Stimulated activated naive CD4-positive, alpha-beta T cell treated with Interleukin-2 at 50 U/mL for 16 hours (primary cell): ENCODE results near the gene TEF.

Source experiments
- DNase-seq: peaks from one replicate; lab custom pipeline; 2025; lab: John Stamatoyannopoulos, UW

TEF gene

DNA sequence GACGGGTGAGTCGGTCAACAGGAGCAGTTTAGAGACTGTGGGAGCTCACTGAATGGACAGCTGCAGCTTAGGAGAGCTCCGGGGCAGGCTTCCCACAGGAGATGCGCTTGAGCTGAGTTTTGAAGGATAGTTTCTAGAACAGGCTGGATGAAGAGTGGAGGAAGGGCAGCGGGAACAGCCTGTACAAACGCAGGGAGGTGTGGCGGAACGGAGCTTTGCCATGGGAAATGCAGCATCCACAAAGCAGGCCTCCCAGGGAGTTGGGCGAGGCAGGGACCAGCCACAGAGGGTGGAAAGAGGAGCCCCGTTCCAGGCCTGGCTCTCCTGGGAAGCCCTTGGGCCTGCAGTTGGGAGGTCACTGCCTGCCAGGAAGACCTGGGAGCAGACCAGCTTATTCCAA lies 26.8 kb upstream of the TEF start:
- DNase-seq: no peak

DNA sequence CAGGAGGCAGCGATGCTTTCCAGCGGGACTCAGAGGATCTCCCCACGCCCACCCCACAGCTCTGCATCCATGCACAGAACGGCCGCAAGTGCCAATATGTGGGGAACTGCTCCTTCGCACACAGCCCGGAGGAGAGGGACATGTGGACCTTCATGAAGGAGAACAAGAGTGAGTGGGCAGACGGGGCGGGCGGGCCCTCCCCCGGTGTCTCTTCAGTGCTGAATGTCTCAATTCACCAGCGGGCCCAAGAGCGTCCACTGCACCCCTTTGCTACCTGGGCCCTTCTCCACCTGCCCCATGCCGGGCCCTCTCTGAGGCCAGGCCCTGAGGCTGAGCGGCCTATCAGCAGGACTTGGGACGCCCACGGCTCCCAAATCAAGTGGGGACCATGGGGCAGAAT lies 25.8 kb upstream of the TEF start:
- no peak for DNase-seq

DNA sequence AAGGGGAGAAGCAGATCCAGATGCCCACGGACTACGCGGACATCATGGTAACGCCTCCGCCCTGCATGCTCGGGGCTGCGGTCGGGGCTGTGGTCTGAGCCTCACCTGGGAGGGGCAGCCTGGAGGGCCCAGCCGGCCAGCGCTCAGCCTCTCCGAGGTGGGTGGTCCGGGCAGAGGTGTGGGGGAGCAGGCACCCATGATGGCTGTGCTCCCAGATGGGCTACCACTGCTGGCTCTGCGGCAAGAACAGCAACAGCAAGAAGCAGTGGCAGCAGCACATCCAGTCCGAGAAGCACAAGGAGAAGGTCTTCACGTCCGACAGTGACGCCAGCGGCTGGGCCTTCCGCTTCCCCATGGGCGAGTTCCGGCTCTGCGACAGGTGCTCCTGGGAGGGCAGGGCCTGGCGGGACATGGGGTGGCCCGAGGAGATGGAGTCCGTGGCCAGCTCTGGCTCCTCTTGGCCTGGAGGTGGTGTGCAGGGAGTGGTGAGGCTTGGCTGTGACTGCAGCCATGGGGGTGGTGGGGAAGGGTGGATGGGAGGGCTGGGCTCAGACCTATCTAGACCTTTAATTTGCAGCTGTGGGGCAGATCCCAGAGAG lies 25.2 kb upstream of the TEF start:
- DNase-seq: no peak

- no peak for DNase-seq
Observed at GRCh38 chr22:41357191-41357590, 24.6 kb upstream of the TEF start.

GRCh38 chr22:41358927-41359326 lies 22.8 kb upstream of the TEF start:
- DNase-seq: no peak

DNA sequence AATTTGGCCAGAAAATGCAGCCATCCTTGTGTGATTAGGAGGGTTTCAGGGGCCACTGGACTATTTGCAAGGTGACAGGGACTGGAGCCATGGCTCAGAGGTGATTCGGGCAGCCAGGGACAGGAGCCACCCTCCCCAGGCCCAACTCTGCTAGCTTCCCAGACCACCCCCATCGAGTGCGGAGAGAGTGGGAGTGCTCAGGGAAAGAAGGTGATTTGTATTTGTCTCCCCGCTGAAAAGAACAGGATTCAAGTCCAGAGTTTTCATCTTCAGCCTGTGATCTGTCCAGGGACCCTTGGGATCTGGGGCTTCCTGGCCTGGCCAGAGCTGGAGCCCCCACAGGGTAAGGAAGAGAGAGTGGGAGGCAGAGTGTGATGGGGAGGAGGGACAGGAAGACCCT lies 22.4 kb upstream of the TEF start:
- DNase-seq: no peak

DNA sequence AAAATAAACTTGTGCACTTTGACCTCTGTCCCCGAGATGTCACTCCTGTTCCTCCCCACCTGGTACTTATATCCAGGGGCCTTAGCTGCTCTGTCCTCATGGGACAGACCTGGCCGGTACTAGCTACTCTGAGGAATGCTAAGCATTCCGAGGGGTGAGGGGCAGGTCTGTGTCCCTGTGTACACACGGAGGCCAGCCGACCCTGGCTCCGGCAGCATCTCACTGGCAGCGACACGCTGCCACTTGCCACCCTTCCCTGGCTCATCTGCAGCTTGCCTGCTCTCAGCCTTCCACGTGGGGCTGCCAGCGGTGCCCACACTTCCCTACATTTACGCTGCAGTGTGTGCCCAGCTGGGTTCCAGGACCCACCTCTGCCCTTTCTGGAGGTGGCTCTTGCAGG lies 21.6 kb upstream of the TEF start:
- DNase-seq: no peak

GRCh38 chr22:41361716-41362310 lies 19.9 kb upstream of the TEF start:
- no peak for DNase-seq

DNA sequence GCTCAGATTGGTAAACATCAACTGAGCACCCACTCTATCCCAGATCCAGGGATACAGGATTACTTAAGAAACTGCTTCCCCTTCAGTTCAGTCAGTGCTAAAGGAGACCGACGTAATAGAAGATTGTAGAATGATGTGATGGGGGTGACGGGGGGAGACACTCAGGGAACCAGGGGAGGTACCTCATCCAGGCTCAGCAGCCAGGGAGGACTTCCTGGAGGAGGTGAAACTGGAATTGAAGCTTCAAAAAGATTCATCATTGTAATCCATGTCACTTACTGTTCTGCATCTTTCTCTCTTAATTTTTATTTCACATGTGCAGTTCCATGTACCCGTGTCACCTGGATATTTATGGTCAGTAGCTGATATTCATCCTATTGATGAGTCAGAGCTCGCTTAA lies 19.1 kb upstream of the TEF start:
- no peak for DNase-seq

- no peak for DNase-seq
Observed at GRCh38 chr22:41364233-41364632, 17.5 kb upstream of the TEF start.

DNA sequence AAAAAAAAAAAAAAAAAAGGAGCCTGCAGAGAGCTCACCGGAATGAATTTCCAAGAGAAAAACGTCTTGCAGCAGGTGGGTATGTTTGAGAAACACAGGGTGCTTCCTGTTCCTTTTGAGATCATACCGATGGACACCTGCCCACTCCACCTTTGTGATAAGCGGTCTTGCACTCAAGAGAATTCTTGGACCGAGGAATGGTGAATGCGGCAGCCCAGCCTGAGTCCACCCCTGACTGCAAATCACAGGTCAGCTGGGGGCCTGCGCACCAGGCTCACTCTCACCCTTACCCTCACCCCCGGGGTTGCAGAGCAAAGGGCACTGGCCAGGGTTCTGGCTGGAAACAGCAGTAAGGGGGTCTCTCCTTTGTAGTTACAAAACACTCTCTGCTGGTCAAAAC lies 16.8 kb upstream of the TEF start:
- no peak for DNase-seq

GRCh38 chr22:41365425-41365824 lies 16.3 kb upstream of the TEF start:
- DNase-seq: no peak

- no peak for DNase-seq
Observed at GRCh38 chr22:41366323-41367029, 15.3 kb upstream of the TEF start.

DNA sequence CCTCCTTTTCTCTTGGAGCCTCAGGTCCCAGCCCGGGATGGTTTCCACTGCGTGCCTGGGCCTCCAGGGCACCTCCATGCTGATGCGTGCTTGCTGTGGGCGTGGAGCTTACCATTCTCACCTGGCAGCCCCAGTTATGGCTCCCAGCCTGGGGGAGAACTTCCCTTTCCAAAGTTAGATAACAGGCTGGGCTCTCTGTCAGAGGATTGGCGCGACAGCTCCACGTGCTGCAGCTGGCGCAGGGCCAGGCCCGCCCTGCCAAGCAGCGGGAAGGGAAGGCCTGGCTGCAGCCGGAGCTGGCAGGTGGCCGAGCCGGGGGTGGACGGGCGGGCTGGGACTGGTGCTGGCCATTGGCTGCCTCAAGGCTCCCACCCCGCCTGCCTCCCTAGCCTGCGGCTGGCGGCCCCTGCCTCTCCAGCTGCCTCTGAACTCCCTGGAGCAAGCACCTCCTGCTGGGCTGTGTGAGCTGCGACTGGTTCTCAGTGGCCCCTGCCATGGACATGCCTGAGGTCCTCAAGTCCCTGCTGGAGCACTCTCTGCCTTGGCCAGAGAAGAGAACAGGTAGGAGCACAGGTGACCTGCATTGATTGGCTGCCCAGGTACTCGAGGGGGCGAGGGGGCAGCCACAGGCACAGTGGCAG lies 14.6 kb upstream of the TEF start:
- no peak for DNase-seq

DNA sequence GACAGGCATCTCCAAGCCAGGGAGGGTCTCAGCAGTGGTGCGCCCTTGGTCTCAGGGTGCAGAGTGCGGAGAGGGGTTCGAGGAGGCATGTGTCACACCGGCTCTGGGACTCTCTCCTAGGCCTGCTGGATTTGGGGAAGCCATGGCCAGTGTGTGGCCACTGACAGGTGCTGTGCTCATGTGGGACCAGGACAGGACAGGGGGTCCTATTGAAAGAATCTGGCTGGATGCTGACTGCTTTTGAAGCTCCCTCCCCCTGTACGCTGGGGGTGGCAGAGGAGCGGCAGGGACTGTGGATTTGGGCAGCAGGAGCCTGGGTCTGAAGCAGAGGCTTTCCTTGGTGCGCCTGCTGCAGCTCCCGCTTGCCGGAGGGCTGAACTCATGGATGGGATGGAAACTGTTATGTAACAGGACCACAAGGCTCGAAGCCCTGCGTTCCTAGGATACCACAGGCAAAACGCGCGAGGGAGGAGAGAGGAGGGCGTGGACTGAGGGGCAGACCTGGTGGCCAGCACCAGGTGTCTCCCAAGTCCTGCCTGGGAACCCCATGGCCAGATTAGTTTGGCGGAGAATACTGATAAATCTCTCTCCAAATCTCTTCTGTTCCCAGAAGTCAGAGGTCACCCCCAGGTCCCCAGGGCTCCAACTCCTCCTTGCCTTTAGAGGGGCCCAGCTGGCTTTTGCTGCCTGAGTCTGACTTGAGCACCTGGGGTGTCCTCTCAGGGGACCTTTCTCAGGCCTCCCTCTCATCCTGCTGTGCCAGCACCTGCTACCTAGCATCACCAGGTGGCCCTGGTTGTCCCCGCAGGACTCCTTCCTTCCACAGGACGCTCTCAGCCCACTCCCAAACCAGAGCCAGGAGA lies 13.8 kb upstream of the TEF start:
- DNase-seq: no peak

- no peak for DNase-seq
Observed at GRCh38 chr22:41368543-41369423, 13.0 kb upstream of the TEF start.

DNA sequence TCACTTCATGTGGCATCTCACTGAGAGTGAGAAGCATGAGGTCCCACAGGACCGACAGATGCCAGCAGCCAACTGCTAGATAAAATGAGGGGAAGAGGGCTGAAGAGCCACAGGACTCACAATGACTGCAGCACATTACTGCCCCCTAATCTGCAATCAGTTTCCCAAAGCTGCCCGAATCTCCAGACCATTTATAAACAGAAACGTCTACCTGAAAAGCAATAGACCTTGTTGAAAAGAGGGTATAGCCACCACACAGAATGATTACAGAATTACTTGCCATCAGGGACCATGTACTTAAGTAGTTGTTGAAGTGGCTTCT lies 12.4 kb upstream of the TEF start:
- no peak for DNase-seq

GRCh38 chr22:41369837-41370236 lies 11.9 kb upstream of the TEF start:
- DNase-seq: no peak

- DNase-seq: no peak
Observed at GRCh38 chr22:41377846-41378245, 3.9 kb upstream of the TEF start.

DNA sequence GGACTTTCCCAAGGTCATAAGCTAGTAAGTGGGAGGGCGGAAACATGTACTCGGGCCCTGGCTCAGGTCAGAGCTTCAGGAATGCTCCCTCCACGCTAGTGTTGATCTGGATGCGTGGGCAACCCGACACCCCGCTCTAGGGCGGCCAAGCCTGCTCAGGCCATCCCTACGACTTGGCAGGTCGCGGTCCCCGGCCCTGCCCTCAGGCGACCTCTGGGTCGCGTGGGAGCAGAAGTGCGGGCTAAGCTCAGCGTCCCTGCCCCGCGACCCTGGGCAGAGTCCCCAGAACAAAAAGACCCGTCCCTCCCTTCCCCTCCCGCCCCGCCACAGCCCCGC lies 781 bp upstream of the TEF start:
- no peak for DNase-seq

DNA sequence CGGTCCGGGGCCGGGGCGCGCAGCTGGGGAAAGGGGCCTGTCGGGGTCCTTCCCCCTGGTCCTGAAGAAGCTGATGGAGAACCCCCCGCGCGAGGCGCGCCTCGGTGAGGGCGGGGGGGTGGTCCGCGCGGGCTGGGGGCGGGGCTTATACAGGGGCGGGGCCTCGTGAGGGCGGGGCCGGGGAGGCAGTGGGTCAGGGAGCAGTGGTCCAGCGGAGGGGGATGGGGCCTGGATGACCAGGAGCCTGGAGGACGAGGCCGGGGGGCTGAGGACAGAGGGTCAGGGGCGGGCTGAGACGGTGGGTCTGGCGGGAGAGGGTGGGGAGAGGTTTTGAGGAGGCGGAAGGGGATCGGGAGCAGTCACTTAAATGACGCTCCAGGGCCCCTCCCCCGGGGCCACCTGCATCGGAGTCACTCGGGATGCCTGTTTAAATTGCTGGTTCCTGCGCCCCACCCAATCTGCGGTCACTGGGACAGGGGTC lies 396 bp downstream of the TEF start:
- DNase-seq: peak; percentile 57
